CD4-positive, alpha-beta T cell treated with Interleukin-12 subunit alpha and Interleukin-12 subunit beta, for 1 hour (primary cell): ENCODE data around the gene RSPH9.
A peak's percentile ranks its signal among the peaks of the same experiment; 100 is the strongest.
"Not testable (repeated sequence)": the region's sequence is repeated elsewhere in the genome, so short reads cannot be mapped to it uniquely, and the experiment has no call there.

Experiments used
- DNase-seq: peaks from one replicate; pipeline ENCODE4 v3.0.0-alpha.2; 2020

The RSPH9 gene

DNA sequence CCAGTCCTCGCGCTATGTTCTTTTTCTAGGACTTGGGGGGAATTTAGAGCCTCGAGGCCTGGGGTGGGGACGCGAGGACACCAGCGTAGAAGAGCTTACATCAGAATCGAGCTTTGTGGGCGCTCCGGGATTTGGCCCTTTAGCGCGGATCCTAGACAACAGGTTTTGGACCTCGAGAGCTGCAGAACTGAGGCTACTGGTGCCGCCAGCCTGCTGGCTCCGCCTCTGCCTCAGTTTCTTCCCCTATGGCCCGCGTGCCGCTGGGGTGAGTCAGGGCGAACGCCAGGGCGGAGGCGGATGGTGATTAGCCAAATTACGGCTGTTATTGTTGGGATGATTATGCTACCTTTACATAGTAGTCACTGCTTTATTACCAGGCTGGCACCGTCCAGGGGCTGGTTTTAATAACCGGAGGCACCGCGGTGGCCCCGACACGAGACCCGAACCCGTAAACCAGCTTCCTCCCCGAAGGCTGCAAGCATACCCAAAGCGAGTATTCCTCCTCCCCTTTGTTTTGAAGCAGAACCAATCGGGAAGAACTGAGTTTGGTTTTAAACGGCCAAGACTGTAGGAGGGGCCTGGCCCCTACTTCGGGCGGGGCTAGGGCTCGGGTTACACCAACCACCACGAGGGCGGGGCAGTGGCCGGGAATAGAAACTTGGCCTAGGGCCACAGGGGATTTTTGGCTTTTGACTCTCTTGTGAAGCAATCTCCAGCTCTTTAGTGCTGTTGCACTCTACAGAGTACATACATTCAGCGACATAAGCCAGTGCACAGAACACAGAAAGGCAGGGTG is 15.1 kb upstream of the RSPH9 start:
- peak; percentile 95 for DNase-seq

DNA sequence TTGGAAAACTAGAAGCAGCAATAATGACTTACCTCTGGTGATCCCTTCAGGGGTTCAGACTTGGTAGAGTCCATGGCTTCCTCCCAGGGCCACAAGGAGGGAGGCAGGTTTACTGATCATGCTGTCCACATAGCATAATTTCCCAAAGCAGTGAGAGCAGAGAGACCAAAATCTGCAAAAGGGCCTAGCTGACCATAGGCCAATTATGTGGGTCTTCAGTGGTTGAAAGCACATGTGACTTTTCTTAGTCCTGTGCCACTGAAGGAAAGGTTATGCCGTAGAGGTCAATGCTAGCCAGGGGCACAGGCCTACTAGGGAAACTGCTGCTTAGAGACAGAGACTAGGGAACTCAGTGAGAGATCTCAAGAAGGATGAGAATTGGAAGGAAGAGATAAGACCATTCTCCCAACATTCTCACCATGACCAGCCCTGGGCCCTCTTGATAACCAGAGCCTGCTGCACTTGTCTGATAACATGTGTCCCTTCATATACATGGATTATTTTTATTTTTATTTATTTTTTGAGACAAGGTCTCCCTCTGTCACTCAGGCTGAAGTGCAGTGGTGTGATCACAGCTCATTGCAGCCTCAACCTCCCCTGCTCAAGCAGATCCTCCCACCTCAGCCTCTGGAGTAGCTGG is 13.7 kb upstream of the RSPH9 start:
- no peak for DNase-seq

DNA sequence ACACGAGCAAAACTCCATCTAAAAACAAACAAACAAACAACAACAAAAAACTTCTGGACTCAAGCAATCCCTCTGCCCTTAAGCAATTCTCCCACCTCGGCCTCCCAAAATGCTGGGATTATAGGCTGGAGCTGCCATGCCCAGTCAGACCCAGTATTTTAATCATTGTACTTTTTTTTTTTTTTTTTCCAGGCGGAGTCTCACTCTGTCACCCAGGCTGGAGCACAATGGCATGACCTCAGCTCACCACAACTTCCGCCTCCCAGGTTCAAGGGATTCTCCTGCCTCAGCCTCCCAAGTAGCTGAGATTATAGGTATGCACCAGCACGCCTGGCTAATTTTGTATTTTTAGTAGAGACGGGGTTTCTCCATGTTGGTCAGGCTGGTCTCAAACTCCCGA is 11.8 kb upstream of the RSPH9 start:
- DNase-seq = not testable (repeated sequence)

DNA sequence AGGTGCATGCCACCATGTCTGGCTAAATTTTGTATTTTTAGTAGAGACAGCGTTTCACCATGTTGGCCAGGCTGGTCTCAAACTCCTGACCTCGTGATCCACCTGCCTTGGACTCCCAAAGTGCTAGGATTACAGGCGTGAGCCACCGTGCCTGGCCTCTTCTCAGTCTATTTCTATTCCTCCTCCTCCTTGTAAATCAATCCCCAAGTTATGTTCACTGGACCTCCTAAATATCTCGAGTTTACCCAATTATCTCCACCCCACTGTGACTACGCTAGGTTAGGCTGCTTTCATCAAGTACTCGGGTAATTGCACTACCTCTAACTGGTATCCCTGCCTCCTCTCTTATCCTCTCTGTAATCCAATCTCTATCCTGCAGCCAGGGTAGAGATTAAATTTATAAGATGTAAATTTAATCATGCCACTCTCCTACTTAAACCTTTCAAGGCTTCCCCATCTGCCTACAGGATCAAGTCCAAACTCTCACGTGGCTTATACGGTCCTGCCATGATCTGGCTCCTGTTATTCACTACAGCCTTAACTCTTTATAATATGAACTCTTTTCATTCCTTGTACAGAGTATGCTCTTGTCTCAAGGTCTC is 10.0 kb upstream of the RSPH9 start:
- DNase-seq = no peak

DNA sequence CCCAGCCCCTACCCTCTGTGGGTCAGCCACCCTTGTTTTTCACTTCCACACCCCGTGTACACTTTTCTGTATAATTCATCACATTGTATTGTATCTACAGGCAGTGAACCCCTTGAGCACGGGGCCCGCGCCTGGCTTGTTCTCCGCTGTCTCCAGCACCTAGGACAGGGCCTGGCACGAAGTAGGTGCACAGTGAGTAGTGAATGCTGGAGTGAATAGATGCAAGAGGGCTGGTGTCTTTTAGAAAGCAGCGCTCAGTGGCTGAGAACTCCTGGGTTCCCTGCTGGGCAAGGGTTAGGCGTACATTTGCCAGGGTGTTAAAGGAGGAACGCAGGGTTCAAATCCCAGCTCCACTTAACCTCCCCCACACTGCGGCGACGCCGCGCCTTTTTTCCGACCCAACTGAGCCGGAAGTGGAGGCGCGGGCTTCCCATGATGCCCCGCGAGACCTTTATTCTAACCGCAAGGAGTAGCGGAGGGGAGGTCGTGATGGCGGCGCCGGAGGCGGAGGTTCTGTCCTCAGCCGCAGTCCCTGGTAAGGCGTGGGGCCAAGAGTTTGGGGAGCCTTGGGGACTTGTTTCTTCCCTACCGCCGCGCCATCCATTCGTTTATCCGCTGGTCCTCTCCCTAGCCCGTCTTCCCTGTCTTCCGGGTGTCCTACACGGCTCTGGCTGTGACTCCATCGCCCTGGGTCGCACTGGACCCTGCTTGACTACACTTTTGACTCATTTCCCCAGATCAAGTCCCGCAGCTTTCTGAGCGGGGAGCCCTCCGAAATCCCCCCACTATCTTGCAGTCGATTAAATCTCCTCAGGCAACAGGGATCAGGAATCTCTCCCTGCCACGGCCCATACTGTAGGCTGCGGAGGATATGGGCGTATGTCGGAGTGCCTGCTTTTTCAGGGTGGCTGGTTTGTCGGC is 9.2 kb upstream of the RSPH9 start, which contains the start of gene MAD2L1BP:
TSS of gene MAD2L1BP (plus strand) at position 454 of the 921 bp plus-strand sequence. CDS start at position 490, 36 bp downstream.
- DNase-seq = peak; percentile 83

DNA sequence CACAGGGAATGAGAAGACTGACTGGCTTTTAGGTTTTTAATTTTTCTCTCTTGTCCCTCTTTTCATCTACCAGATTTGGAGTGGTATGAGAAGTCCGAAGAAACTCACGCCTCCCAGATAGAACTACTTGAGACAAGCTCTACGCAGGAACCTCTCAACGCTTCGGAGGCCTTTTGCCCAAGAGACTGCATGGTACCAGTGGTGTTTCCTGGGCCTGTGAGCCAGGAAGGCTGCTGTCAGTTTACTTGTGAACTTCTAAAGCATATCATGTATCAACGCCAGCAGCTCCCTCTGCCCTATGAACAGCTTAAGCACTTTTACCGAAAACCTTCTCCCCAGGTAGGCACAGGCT is 8.6 kb upstream of the RSPH9 start:
- peak; percentile 10 for DNase-seq

DNA sequence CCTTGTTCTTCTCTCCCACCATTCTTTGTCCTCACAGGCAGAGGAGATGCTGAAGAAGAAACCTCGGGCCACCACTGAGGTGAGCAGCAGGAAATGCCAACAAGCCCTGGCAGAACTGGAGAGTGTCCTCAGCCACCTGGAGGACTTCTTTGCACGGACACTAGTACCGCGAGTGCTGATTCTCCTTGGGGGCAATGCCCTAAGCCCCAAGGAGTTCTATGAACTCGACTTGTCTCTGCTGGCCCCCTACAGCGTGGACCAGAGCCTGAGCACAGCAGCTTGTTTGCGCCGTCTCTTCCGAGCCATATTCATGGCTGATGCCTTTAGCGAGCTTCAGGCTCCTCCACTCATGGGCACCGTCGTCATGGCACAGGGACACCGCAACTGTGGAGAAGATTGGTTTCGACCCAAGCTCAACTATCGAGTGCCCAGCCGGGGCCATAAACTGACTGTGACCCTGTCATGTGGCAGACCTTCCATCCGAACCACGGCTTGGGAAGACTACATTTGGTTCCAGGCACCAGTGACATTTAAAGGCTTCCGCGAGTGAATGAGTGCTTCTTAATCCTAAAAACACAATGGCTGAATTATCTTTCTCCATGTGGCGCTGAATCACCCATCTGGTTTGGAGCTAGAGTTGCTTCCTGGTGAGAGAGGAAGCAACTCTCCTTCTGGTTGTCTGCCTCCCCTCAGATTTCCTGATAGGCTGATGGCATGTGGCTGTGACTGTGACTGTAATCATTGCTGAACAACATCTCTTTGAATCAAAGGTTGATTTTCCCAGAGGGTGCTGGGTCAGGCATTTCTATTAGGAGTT is 4.6 kb upstream of the RSPH9 start:
- DNase-seq = no peak

DNA sequence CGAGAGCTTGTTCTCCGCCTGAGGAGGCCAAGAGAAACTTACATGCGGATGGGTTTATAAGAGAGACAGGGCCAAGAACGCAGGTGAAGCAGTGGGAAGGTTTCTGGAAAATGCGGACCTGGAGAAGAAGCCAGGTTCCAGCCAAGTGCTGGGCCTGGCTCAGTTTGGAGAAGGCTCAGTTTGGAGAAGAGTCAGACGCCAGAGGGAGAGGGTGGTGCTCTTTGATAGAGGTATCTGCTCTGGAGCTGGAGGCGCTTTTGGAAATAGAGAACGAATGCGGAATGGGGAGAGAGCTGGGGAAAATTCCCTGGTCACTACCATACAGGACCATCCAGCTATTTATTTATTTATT is 753 bp downstream of the RSPH9 start:
- no peak for DNase-seq

DNA sequence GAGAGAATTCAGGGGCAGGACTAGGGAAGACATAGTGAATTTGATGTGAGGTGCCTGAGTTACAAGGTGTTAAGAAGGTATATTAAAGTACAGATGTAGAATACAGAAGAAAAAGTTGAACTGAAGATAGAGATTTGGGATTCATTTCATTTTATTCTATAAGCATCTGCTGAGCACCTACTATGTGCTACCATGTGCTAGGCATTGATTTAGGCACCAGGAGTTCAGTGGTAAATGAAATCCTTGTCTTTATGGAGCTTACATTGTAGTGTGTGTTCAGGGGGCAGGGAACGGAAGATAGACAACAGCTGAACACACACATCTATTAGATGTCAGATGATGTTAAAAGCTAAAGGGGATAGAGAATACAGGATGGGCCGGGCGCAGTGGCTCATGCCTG is 2.8 kb downstream of the RSPH9 start:
- no peak for DNase-seq

DNA sequence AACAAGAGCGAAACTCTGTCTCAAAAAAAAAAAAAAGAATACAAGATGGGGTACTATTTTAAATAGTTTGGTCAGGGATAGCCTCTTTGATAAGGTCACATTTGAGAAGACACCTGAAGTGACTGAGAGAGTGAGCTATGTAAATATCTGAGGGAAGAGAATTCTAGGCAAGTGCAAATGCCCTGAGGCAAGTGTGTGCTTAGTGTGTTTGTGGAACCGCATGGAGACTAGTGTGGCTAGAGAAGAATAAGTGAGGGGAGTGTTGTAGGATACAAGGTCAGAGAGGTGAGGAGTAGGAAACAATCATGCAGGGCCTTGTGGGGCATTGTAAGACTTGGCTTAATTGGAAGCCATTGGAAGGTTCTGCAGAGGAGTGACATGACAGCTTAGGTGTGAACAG is 3.4 kb downstream of the RSPH9 start:
- DNase-seq = no peak

DNA sequence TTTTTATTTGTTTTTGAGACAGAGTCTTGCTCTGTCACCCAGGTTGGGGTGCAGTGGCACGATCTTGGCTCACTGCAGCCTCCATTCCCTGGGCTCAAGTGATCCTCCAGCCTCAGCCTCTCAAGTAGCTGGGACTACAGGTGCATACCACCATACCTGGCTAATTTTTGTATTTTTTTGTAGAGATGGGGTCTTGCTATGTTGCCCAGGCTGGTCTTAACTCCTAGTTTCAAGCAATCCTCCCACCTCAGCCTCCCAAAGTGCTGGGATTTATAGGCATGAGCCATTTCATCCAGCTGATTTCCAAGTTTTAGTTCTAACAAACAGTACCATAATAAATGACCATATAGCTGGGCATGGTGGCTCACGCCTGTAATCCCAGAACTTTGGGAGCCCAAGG is 8.0 kb downstream of the RSPH9 start:
- DNase-seq = not testable (repeated sequence)

DNA sequence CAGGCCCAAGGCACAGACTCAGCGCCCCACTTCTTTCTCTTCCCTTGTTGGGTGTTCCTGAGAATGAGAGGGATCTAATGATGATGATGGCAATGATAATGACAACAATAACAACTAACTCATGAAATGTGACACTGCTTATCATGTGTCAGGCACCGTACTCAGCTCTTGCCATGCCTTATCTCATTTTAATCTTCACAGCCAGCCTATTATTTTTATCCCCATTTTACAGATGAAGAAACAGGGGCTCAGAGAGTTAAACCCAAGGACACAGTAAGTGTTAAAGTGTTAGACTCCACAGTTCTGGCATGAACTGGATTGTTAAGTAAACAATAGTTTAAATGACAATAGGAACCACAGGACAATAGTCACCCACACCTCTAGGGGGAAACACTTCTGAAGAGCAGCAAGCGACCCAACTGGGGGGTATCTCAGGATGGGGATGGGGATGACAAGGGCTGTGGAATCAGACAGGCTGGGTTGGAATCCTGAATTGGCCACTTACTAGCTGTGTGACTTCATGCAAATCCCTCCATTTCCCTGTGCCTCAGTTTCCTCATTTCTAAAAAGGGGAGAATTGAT is 12.5 kb downstream of the RSPH9 start:
- DNase-seq = no peak

DNA sequence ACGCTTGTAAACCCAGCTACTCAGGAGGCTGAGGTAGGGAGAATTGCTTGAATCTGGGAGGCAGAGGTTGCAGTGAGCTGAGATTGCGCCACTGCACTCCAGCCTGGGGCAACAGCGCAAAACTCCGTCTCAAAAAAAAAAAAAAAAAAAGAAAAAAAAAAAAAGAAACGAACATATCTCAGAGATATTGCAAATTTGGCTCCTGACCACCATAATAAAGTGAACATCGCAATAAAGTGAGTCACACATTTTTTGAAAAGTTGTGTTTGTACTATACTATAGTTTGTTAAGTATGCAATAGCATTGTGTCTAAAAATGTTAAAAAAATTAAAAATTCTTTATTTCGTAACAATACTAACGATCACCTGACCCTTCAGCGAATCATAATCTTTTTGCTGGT is 13.3 kb downstream of the RSPH9 start:
- DNase-seq = no peak

DNA sequence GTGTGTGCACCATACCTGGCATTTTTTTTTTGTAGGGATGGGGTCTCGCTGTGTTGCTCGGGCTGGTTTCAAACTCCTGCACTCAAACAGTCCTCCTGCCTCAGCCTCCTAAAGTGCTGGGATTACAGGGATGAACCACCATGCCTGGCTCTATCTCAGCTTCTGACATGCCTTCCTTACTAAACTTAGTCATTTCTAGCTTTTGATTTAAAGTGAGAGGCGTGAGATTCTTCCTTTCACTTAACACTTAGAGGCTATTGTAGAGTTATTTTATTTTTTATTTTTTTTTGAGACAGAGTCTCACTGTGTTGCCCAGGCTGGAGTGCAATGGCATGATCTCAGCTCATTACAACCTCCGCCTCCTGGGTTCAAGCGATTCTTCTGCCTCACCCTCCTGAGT is 18.1 kb downstream of the RSPH9 start:
- DNase-seq = not testable (repeated sequence)

DNA sequence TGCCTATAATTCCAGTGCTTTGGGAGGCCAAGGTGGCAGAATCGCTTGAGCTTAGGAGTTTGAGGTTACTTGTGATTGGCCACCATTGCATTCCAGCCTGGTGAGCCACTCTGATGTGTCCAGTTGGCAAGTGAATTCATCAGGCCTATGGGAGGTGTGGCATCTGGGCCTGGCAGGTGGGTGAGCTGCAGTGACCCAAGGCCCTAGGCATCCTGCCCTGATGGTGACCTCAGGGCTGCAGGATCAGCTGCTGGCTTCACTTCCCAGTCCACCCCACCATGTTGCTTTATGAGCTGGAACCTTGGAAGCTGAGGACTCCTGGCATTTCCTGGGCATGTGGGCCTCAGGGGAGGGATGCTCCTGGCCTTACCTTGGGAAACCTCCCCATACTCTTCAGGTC is 20.5 kb downstream of the RSPH9 start:
- no peak for DNase-seq

DNA sequence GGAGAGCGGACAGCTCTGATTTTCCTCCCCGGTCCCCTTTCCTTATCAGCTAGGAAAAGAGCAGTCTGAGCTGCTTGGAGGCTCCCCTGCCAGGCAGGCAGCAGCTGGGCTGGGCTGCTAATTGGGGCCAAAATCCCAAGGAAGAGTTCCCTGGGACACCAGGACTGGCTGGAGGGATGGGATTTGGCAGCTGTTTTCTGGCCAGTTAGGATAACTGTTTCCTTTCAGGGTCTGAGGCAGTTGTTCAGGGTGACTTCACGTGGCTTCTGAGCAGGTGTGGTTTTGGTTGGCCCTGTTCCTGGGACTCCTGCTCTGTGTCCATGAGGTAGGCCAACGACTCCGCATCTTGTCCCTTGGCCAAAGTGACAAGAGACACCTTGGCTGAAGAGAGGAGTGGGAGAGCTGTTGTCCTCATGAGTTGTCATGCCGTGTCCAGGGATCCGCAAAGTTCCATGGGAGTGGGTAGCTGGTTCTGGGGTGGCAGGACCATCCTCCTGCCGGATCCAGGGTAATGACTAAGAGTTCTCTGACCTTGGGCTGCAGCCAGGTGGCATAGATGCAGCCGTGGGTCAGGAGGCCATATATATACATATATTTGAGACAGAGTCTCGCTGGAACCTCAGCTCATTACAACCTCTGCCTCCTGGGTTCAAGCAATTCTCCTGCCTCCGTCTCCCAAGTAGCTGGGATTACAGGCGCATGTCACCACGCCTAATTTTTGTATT is 21.5 kb downstream of the RSPH9 start:
- DNase-seq = no peak

DNA sequence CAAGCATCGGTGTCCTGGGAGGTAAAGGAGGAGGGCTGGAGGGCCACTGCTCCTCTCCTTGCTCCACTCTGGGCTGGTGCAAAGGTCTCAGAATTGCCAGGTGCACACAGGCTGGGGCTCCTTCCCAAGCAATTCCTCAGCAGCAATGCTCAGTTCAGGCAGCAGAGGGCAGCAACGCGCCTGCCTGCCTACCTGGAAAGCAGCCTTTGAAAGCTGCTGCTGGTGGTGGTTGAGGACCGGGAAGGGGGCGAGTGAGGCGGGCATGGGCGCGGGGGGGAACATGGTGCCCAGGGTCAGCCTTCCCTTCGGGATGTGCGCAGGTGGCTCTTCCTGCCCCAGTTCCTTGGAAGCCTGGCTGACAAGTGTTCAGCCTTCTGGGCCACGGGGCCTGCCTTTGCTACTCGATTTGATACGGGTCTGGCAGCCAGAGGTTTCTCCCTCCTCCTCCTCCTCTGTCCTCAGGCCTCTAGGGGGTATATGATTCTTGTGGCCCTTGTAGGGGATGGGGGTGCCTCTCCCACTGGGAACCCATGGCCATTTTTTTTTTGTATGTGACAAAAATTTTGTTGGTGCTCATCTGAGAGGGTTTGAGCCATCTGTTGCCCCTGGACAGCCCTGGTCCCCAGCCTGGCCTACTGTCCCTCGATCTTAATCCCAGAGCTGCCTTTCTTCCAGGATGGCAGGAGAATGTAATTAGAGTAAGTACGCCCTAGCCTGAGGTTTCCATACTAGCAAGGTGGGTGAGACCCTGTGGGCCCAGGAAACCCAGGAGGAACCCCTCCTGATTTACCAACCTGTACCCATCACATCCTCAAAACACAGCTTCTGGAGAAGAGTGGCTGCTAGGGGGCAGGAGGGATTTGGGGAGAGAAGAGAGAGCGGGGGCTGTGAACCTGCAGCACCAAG is 22.7 kb downstream of the RSPH9 start:
- DNase-seq = peak; percentile 77

DNA sequence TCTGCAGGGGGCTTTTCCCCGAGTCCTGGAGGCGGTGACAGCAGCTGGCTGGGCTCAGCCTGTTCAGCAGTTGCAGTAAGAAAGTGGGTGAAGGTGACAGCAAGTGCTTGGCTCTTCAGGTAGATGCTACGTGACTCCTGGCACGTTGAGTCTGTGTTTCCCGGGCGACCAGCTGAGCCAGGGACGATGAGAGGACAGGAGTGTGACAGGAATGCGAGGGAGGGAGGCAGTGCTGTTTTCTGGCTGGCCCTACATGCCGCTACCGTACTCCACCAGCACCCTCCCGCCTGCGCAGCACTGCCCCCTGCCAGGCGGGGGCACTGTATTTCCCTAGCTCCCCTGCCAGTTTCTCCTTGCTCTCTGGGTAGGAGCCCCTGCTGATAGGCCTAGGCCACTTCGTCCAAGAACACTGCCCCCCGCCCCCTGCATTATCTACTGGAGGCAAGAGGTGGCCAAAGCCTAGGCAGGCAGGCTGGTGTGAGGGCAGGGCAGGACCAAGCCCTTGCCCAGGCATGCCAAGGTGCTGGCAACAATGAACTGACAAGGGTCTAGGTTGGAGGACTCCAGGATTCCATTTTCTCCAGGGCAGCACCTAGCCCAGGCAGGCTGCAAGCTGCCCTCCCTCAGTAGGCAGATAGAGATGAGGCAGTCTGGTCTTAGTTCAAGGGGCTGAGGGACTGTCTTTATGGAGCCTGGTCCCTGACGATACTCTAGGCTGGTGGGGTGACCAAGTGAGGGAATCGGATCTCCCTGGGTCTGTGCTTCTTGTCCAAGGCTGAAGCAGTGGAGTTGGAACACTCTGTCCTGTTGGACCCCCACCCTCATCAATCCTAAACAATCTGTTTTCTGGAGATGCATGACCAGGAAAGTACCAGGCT is 23.6 kb downstream of the RSPH9 start:
- DNase-seq = peak; percentile 36
